MM.1S (cell line): Measurements from ENCODE around the gene PTPRF.
"Not testable (repeated sequence)": the region's sequence is repeated elsewhere in the genome, so short reads cannot be mapped to it uniquely, and the experiment has no call there.

Experiments used
- DNase-seq: peaks from one replicate; pipeline ENCODE4 v3.0.0-alpha.2; 2015
- H2AFZ ChIP-seq: fragments of 300-600 bp; sonication (generic); 2 replicates; pipeline ENCODE4 v1.6.0; 2016; ENCODE audit warnings: antibody characterized with exemption, low read length
- H3F3A ChIP-seq: fragments of 300-600 bp; sonication (generic); 2 replicates; pipeline ENCODE4 v1.6.1; 2016; ENCODE audit warnings: mild to moderate bottlenecking, antibody characterized with exemption, low read length, moderate library complexity, mixed read lengths; ENCODE audit not compliant: insufficient read depth
- H3K27ac ChIP-seq: fragments of 300-600 bp; sonication (generic); 2 replicates; pipeline ENCODE4 v1.5.1; 2016; ENCODE audit warnings: mild to moderate bottlenecking, low read length
- H3K27me3 ChIP-seq: fragments of 300-600 bp; sonication (generic); replicated peaks from 2 replicates; pipeline ENCODE4 v1.6.0; 2016; ENCODE audit warnings: low read length; ENCODE audit not compliant: insufficient read depth
- H3K36me3 ChIP-seq: fragments of 300-600 bp; sonication (generic); replicated peaks from 2 replicates; pipeline ENCODE4 v1.6.1; 2016; ENCODE audit warnings: mild to moderate bottlenecking, low read length, mixed read lengths; ENCODE audit not compliant: insufficient read depth
- H3K4me1 ChIP-seq: fragments of 300-600 bp; sonication (generic); 2 replicates; pipeline ENCODE4 v1.6.1; 2016; ENCODE audit warnings: low read length, mixed read lengths
- H3K4me2 ChIP-seq: fragments of 300-600 bp; sonication (generic); 2 replicates; pipeline ENCODE4 v1.6.0; 2016; ENCODE audit warnings: low read depth, low read length
- H3K4me3 ChIP-seq: fragments of 300-600 bp; sonication (generic); 2 replicates; pipeline ENCODE4 v1.5.1; 2016; ENCODE audit warnings: low read length, mixed read lengths
- H3K79me2 ChIP-seq: fragments of 300-600 bp; sonication (generic); 2 replicates; pipeline ENCODE4 v1.6.1; 2016; ENCODE audit warnings: mixed run types, low read length, mixed read lengths
- H3K9ac ChIP-seq: fragments of 300-600 bp; sonication (generic); 2 replicates; pipeline ENCODE4 v1.6.1; 2016; ENCODE audit warnings: low read length, mixed read lengths
- H3K9me2 ChIP-seq: fragments of 300-600 bp; sonication (generic); replicated peaks from 2 replicates; pipeline ENCODE4 v1.6.1; 2016; ENCODE audit warnings: mild to moderate bottlenecking, low read length, mixed read lengths; ENCODE audit not compliant: insufficient read depth
- H3K9me3 ChIP-seq: fragments of 300-600 bp; sonication (generic); replicated peaks from 2 replicates; pipeline ENCODE4 v1.6.1; 2016; ENCODE audit warnings: mild to moderate bottlenecking, low read length, mixed read lengths; ENCODE audit not compliant: insufficient read depth
- H4K20me1 ChIP-seq: fragments of 300-600 bp; sonication (generic); 2 replicates; pipeline ENCODE4 v1.6.1; 2016; ENCODE audit warnings: mild to moderate bottlenecking, low read length, moderate library complexity, mixed read lengths; ENCODE audit not compliant: insufficient read depth
- CTCF ChIP-seq: fragments of 300-600 bp; sonication (generic); IDR thresholded peaks from 2 replicates; pipeline ENCODE4 v1.5.1; 2016; ENCODE audit warnings: antibody characterized with exemption, low read length, mixed read lengths
- EZH2 ChIP-seq: fragments of 300-600 bp; sonication (generic); optimal IDR thresholded peaks from 2 replicates; pipeline ENCODE3; 2017; ENCODE audit warnings: low read depth, mild to moderate bottlenecking, antibody characterized with exemption, low read length, mixed read lengths
- EZH2phosphoT487 ChIP-seq: fragments of 300-600 bp; sonication (generic); IDR thresholded peaks from 2 replicates; pipeline ENCODE4 v1.6.1; 2018; ENCODE audit warnings: antibody characterized with exemption, low read length

Gene PTPRF

GRCh38 chr1:43547538-43548072 lies 16.9 kb downstream of the PTPRF start:
- no peak for DNase-seq
- Histone ChIP-seq H3K9me3 (no peaks in the 10 kb centered on the region), H3K79me2 (no peaks in the 10 kb centered on the region), H3K27ac (no peak overlapping the region), H3K4me2 (no peak overlapping the region), H3K9me2 (no peaks in the 10 kb centered on the region), H3K27me3 (no peaks in the 10 kb centered on the region), H4K20me1 (no peaks in the 10 kb centered on the region), H3K36me3 (no peaks in the 10 kb centered on the region), H3K9ac (no peak overlapping the region), H2AFZ (no peak overlapping the region), H3K4me3 (no peak overlapping the region), H3F3A (no peaks in the 10 kb centered on the region), H3K4me1 (0 out of 2 replicates have a peak, but pooled peaks cover 7% of the 10 kb centered on the region)
- TF ChIP-seq EZH2 (no peak), CTCF (no peak), EZH2phosphoT487 (no peak)

- H3K79me2 ChIP-seq: no peaks in the 10 kb centered on the region
- H2AFZ ChIP-seq: no peak overlapping the region
- no peaks in the 10 kb centered on the region for H3K9me2 ChIP-seq
- no peaks in the 10 kb centered on the region for H4K20me1 ChIP-seq
- no peak overlapping the region for H3K4me3 ChIP-seq
- no peaks in the 10 kb centered on the region for H3K9me3 ChIP-seq
- no peak overlapping the region for H3K27ac ChIP-seq
- TF ChIP-seq EZH2phosphoT487 (no peak), CTCF (no peak), EZH2 (no peak)
- H3K36me3 ChIP-seq: no peaks in the 10 kb centered on the region
- H3K9ac ChIP-seq: no peak overlapping the region
- no peaks in the 10 kb centered on the region for H3K27me3 ChIP-seq
- no peaks in the 10 kb centered on the region for H3F3A ChIP-seq
- H3K4me1 ChIP-seq: 0 out of 2 replicates have a peak, but pooled peaks cover 7% of the 10 kb centered on the region
- H3K4me2 ChIP-seq: no peak overlapping the region
- DNase-seq: no peak
These were observed 17.9 kb downstream of the PTPRF start for GRCh38 chr1:43548285-43549271.

- H3F3A ChIP-seq, H3K27ac ChIP-seq, H3K4me3 ChIP-seq, H3K36me3 ChIP-seq, DNase-seq, H4K20me1 ChIP-seq, H3K9ac ChIP-seq, H3K4me2 ChIP-seq, H3K4me1 ChIP-seq, H3K9me3 ChIP-seq, H3K79me2 ChIP-seq, H2AFZ ChIP-seq, H3K27me3 ChIP-seq, H3K9me2 ChIP-seq: not testable (repeated sequence)
These were observed 18.7 kb downstream of the PTPRF start for GRCh38 chr1:43549394-43549793.
